OCI-LY7 (cell line): ENCODE data around the gene KCTD3. TPM values are rescaled to one million over a fixed set of nuclear protein-coding genes. Genes with fewer than 3 reads are reported as not detected.

Source experiments
- BruUV-seq: library from RNA; stranded (reverse); fragments of 400-500 nt; replicated peaks from 2 replicates; lab custom pipeline; 2021; lab: Mats Ljungman, UMichigan
- CTCF ChIA-PET: fragments of 300-600 bp; sonication (Branson Sonifier 250); formaldehyde crosslinking; loops from one replicate; lab custom pipeline; 2022; ENCODE audit warnings: antibody characterized with exemption; ENCODE audit not compliant: unreplicated experiment; lab: Charles Lee
- POLR2A ChIA-PET: fragments of 300-600 bp; sonication (Branson Sonifier 250); formaldehyde crosslinking; loops from one replicate; lab custom pipeline; 2022; ENCODE audit warnings: antibody characterized with exemption; lab: Charles Lee
- DNase-seq: peaks from one replicate; pipeline ENCODE4 v3.0.0-alpha.2; 2015; ENCODE audit warnings: low spot score
- H2AFZ ChIP-seq: fragments of 200-600 bp; sonication (generic), shearing (Covaris generic); 2 replicates; pipeline ENCODE4 v1.6.1; 2014; ENCODE audit warnings: mild to moderate bottlenecking, antibody characterized with exemption, low read length, moderate library complexity
- H3K27ac ChIP-seq: fragments of 200-600 bp; sonication (generic); 2 replicates; pipeline ENCODE4 v1.5.1; 2014; ENCODE audit warnings: mixed run types, low read depth, mild to moderate bottlenecking, moderate library complexity, low read length, inconsistent platforms; ENCODE audit not compliant: poor library complexity, severe bottlenecking
- H3K36me3 ChIP-seq: fragments of 200-600 bp; sonication (generic); 2 replicates; pipeline ENCODE4 v1.6.1; 2014; ENCODE audit warnings: mild to moderate bottlenecking, antibody characterized with exemption, low read length, moderate library complexity, mixed read lengths; ENCODE audit not compliant: insufficient read depth
- H3K4me1 ChIP-seq: fragments of 200-600 bp; sonication (generic); 2 replicates; pipeline ENCODE4 v1.5.1; 2014; ENCODE audit warnings: mild to moderate bottlenecking, low read length; ENCODE audit not compliant: insufficient read depth, poor library complexity, severe bottlenecking
- H3K4me2 ChIP-seq: fragments of 200-600 bp; sonication (generic); 2 replicates; pipeline ENCODE4 v1.6.1; 2014; ENCODE audit warnings: mild to moderate bottlenecking, low read length
- H3K4me3 ChIP-seq: fragments of 200-600 bp; sonication (generic); 2 replicates; pipeline ENCODE4 v1.5.1; 2014; ENCODE audit warnings: mild to moderate bottlenecking, low read depth, low read length; ENCODE audit not compliant: poor library complexity, severe bottlenecking
- H3K79me2 ChIP-seq: fragments of 200-600 bp; sonication (generic); 2 replicates; pipeline ENCODE4 v1.6.1; 2016; ENCODE audit warnings: low read depth, mild to moderate bottlenecking, low read length, moderate library complexity, mixed read lengths; ENCODE audit not compliant: insufficient read depth
- H3K9me2 ChIP-seq: fragments of 200-600 bp; sonication (generic); 2 replicates; pipeline ENCODE4 v1.6.1; 2016; ENCODE audit warnings: mild to moderate bottlenecking, low read length, mixed read lengths; ENCODE audit not compliant: insufficient read depth
- H3K9me3 ChIP-seq: fragments of 200-600 bp; sonication (generic); 2 replicates; pipeline ENCODE4 v1.6.1; 2014; ENCODE audit warnings: mild to moderate bottlenecking, mixed run types, low read length, mixed read lengths
- H4K20me1 ChIP-seq: fragments of 200-600 bp; sonication (generic); 2 replicates; pipeline ENCODE4 v1.6.1; 2014; ENCODE audit warnings: mild to moderate bottlenecking, antibody characterized with exemption, low read length, moderate library complexity, mixed read lengths; ENCODE audit not compliant: insufficient read depth
- CTCF ChIP-seq: fragments of 200-600 bp; sonication (generic); conservative IDR thresholded peaks from 2 replicates; pipeline ENCODE4 v1.5.1; 2014; ENCODE audit warnings: mild to moderate bottlenecking, antibody characterized with exemption, low read length, moderate library complexity, mixed read lengths
- EZH2phosphoT487 ChIP-seq: fragments of 200-600 bp; sonication (generic); IDR thresholded peaks from 2 replicates; pipeline ENCODE4 v1.6.1; 2018; ENCODE audit warnings: low read depth, borderline replicate concordance, mild to moderate bottlenecking, mixed run types, antibody characterized with exemption, low read length, moderate library complexity, mixed read lengths
- intact Hi-C: fragments of 100-400 bp; cut with micrococcal nuclease; formaldehyde crosslinking; loops from one replicate; pipeline ENCODE4 v1.10.0; 2022; ENCODE audit not compliant: unreplicated experiment
- total RNA-seq, 2 experiments: library from RNA; depleted of rRNA in 1 of 2; stranded (reverse); fragments of >200 nt in 1 of 2; shearing (Covaris generic) in 1 of 2; gene quantifications; 2 replicates each; pipeline ENCODE4 v1.2.3, GENCODE V29; 2014 to 2022

The KCTD3 gene
- total RNA-seq, 2 experiments from 2014 or later = 0.13 to 3.4 TPM

- no peaks in the 10 kb centered on the region for H3K9me3 ChIP-seq
- BruUV-seq = no TSS peak
- no peak overlapping the region for H3K4me2 ChIP-seq
- ChIA-PET POLR2A (interaction anchor here (0.6 kb wide), 1 partner anchor 13 kb away, joined by 3 read pairs; no protein-coding TSS in a partner anchor), CTCF (no interaction called here)
- H2AFZ ChIP-seq = no peak overlapping the region
- no peak for TF ChIP-seq EZH2phosphoT487
- TF ChIP-seq CTCF = no peak
- H3K4me1 ChIP-seq = no peaks in the 10 kb centered on the region
- H3K36me3 ChIP-seq = no peaks in the 10 kb centered on the region
- H4K20me1 ChIP-seq = no peaks in the 10 kb centered on the region
- no peak for DNase-seq
- H3K9me2 ChIP-seq = no peaks in the 10 kb centered on the region
- no peak overlapping the region for H3K27ac ChIP-seq
- H3K4me3 ChIP-seq = no peak overlapping the region
- intact Hi-C loops = no loop called here
- H3K79me2 ChIP-seq = no peaks in the 10 kb centered on the region
Observed at GRCh38 chr1:215607412-215607811, 40.3 kb downstream of the KCTD3 start.

GRCh38 chr1:215608646-215609045, 41.5 kb downstream of the KCTD3 start:
- intact Hi-C loops = no loop called here
- POLR2A ChIA-PET = no interaction called here
- no peaks in the 10 kb centered on the region for H3K9me2 ChIP-seq

More at GRCh38 chr1:215608646-215609045, 41.5 kb downstream of the KCTD3 start:
- no TSS peak for BruUV-seq
- H3K27ac ChIP-seq = no peak overlapping the region
- H3K4me1 ChIP-seq = no peaks in the 10 kb centered on the region
- no peak overlapping the region for H3K4me2 ChIP-seq
- no peaks in the 10 kb centered on the region for H3K79me2 ChIP-seq
- no peak overlapping the region for H2AFZ ChIP-seq
- H3K9me3 ChIP-seq = no peaks in the 10 kb centered on the region
- no peak for TF ChIP-seq EZH2phosphoT487
- no peak for TF ChIP-seq CTCF
- DNase-seq = no peak
- CTCF ChIA-PET = no interaction called here
- H3K4me3 ChIP-seq = no peak overlapping the region
- no peaks in the 10 kb centered on the region for H3K36me3 ChIP-seq
- no peaks in the 10 kb centered on the region for H4K20me1 ChIP-seq
